ENCODE results near the gene ZNF334.

ZNF334 gene

DNA sequence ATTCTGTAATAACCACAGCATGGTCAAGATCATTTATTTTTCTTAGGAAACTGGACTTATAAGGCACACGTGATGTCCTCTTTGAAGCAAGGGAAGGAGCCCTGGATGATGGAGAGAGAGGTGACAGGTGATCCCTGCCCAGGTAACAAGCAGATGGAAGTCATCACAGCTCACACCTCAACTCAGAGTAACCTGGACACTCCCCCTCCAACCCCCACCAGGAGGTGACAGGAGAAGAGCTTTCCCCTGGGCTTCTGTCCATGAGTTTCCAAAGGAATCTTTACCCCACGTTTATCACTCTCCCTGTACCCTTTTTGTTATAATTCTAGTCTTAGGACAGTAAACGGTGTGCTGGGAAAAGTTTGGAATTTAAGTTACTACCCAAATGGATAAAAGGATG lies 28.4 kb downstream of the ZNF334 start:
- DNase-seq = no peak

DNA sequence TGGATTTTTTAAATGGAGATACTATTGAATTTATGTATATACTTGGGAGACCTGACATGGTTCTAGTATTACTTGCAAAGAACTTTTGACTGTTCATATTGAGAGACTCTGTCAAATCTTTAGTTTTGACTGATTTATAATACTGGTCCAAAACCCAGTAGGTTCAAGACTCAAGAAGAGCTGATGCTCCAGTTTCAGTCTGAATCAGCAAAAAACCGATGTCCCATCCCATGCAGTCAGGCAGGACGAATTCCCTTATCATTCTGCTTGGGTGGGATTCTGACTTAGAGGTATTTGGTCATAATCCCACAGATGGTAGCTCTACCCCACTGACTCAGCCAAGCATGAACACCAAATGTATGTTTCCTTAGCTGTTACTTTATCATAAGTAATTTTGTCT lies 29.5 kb downstream of the ZNF334 start:
- DNase-seq = no peak

DNA sequence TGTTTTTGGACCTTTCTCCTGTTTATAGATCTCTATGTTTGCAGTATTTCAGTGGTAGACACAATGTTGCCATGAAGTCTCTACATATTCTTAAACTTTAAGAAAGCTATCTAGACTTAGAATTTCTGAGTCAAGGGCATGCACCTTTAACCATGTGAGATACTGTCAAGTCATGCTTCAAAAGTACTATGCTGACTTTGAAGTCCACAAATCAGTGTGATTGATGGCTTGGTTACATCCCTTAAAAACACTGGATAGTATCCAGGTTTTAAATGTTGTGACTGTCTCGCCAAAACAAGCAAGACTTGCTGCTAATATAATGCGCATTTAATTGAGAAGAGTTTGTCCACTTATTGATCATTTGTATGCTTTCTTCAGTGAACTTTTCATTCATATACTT lies 30.5 kb downstream of the ZNF334 start:
- no peak for DNase-seq

GRCh38 chr20:46477640-46478039 lies 35.7 kb downstream of the ZNF334 start:
- DNase-seq = no peak

- DNase-seq = no peak
Observed at GRCh38 chr20:46477225-46477624, 36.1 kb downstream of the ZNF334 start.

- no peak for DNase-seq
Observed at GRCh38 chr20:46468508-46468907, 44.9 kb downstream of the ZNF334 start.

DNA sequence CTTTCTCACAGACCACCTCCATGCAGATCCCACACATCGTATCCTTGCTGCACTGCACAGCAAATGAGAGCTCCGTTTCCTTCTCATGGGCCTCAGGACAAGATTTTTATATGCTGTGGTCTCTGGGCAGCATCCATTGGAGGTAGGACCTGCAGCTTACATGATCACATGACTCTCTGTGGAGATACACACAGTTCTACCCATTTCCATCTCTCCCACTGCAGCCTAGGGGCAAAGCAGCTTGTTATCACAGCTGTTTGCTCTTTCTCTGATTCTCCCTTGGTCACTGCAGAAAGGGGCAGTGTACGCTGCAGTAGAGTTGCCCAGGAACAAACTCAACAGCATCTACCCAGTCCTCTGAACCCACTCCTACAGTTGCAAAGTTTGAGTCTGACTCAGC lies 48.9 kb downstream of the ZNF334 start:
- no peak for DNase-seq

GRCh38 chr20:46463852-46464251 lies 49.5 kb downstream of the ZNF334 start:
- DNase-seq = no peak

- DNase-seq = no peak
Observed at GRCh38 chr20:46461808-46462207, 51.6 kb downstream of the ZNF334 start.

DNA sequence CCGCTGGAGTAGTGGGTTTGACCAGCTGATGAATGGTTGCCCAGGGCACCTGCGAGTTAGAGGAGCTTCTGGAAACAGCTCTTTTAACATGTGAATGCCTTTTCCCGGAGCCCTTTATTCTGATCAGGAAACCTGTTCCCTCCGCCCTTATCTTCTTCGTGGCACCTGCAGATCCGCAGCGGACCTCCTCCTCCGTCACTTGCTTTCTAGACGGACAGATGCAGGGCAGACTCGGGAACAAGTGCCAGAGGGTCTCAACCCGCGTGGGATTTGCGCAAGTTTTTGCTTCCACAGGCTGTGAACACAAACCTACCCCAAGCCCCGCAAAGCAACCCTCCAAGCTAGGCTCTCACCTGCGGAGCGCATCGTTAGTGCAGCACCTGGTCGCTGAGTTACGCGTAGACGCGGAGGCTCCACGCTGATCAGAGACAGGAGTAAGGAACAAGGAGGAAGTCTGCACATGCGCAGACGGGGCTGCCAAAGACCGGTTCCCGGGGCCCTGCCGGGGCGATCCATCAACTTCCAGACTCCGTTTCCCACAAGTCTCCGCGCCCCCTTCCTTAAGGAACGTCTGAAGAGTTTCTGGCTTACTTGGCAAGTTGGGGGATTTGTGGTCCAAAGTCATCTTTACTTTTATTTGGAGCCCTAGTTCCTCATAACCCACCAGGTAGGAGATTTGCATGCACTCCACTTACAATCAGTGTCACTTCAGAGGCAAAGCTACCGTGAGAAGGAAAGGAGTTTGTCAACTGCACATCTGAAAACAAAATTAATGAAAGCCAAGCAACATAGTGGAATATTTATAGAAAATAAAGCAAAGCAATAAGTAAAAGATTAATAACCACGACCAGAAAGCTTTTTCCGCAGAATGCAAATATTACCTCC lies 54.3 kb downstream of the ZNF334 start:
- no peak for DNase-seq

DNA sequence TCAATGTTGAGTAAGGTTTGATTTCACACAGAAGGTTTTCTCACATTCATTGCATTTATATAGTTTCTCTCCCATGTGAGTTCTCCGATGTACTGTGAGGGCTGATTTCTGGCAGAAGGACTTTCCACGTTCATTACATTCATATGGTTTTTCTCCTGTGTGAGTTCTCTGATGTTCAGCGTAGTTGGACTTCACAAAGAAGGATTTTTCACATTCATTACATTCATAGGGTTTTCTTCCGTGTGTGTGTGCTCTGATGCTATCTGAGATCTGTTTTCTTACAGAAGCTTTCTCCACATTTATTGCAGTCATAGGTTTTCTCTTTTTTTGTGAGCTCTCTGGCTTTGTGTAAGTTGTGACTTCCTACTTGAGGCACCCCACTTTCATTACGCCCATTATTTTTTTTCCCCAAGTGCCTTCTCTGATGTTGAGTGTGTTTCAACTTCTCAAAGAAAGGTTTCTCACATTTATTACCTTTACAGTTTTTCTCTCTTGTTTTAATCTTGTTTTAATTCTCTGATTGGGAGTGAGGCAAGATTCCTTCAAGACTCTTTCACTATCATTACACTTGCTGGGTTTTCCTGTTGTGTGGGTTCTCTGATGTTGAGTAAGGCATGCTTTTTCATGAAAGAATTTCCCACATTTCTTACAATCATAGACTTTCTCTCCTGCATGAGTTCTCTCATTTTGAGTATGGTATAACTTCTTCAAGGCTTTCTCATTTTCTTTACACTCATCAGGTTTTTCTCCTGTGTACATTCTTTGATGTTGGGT lies 56.9 kb downstream of the ZNF334 start:
- no peak for DNase-seq

- no peak for DNase-seq
Observed at GRCh38 chr20:46455729-46456128, 57.6 kb downstream of the ZNF334 start.

Measured in activated T-cell treated with anti-CD3 and anti-CD28 coated beads, Interleukin-2, amount 50 U/mL, for 1 hour (primary cell).